ENCODE measurements around the gene SLC34A2. TPM values are rescaled to one million over a fixed set of nuclear protein-coding genes. Genes with fewer than 3 reads are reported as not detected.

The SLC34A2 gene
- total and polyA plus RNA-seq, 3 experiments from 2014 or later, result not detected

Other genes starting within 250 kb of the SLC34A2 start
- gene SEL1L3, start 207.1 kb downstream of the SLC34A2 start, total RNA-seq, result 10 to 100 TPM; 36.4 to 46.2 TPM
- 63.7 TPM for gene SEL1L3, start 207.1 kb downstream of the SLC34A2 start, polyA plus RNA-seq

All from CD8-positive, alpha-beta memory T cell (primary cell).